Adrenal gland (tissue), 5 donors: Measurements from ENCODE around the gene CLDN5.

Experiments
- CTCF ChIP-seq, 6 experiments: fragments of 450-650 bp in 4 of 6; fragments of 200-600 bp in 2 of 6; sonication (generic) in 1 of 6; IDR thresholded peaks; 1 replicate in 5 of 6; 2 replicates in 1 of 6; pipeline versions ENCODE4 v1.5.1 to v1.8.0; 2016 to 2021; ENCODE audit warnings: antibody characterized with exemption in 6 of 6, mild to moderate bottlenecking in 2 of 6, moderate library complexity in 1 of 6
- POLR2A ChIP-seq, 2 donors: fragments of 450-650 bp; IDR thresholded peaks; one replicate each; pipeline ENCODE4 v1.6.1; 2017; ENCODE audit warnings: antibody characterized with exemption in 2 of 2, mild to moderate bottlenecking in 2 of 2, moderate library complexity in 1 of 2
- donor health status: DM: no; HTN: no; CAD: no.

- TF ChIP-seq POLR2A (IDR thresholded peaks at IDR 0.05) (no peak), CTCF (IDR thresholded peaks at IDR 0.05) (no peak)
Observed at GRCh38 chr22:19536564-19536963, 12.4 kb upstream of the CLDN5 start.
